ENCODE results near the gene GHRH.

GHRH gene

GRCh38 chr20:37238426-37238825, 23.2 kb downstream of the GHRH start:
- no peak for DNase-seq (ENCODE audit: low spot score)

GRCh38 chr20:37237656-37238055, 24.0 kb downstream of the GHRH start:
- no peak for DNase-seq (ENCODE audit: low spot score)

GRCh38 chr20:37236462-37236861, 25.2 kb downstream of the GHRH start:
- no peak for DNase-seq (ENCODE audit: low spot score)

GRCh38 chr20:37235065-37235464, 26.5 kb downstream of the GHRH start:
- DNase-seq (ENCODE audit: low spot score), result no peak

GRCh38 chr20:37234254-37234581, 27.4 kb downstream of the GHRH start:
- DNase-seq (ENCODE audit: low spot score), result no peak

GRCh38 chr20:37233548-37234253, 27.9 kb downstream of the GHRH start:
- DNase-seq (ENCODE audit: low spot score), result no peak

GRCh38 chr20:37231947-37232630, 29.5 kb downstream of the GHRH start:
- DNase-seq (ENCODE audit: low spot score), result no peak

GRCh38 chr20:37230200-37230599, 31.4 kb downstream of the GHRH start:
- no peak for DNase-seq (ENCODE audit: low spot score)

GRCh38 chr20:37229357-37229756, 32.3 kb downstream of the GHRH start:
- no peak for DNase-seq (ENCODE audit: low spot score)

GRCh38 chr20:37228656-37229055, 33.0 kb downstream of the GHRH start:
- DNase-seq (ENCODE audit: low spot score), result no peak

GRCh38 chr20:37228082-37228481, 33.5 kb downstream of the GHRH start:
- DNase-seq (ENCODE audit: low spot score), result no peak

GRCh38 chr20:37226889-37227288, 34.7 kb downstream of the GHRH start:
- DNase-seq (ENCODE audit: low spot score), result no peak

GRCh38 chr20:37225146-37225545, 36.5 kb downstream of the GHRH start:
- no peak for DNase-seq (ENCODE audit: low spot score)

GRCh38 chr20:37223053-37223452, 38.6 kb downstream of the GHRH start:
- no peak for DNase-seq (ENCODE audit: low spot score)

GRCh38 chr20:37222086-37222485, 39.5 kb downstream of the GHRH start:
- no peak for DNase-seq (ENCODE audit: low spot score)

GRCh38 chr20:37220731-37221130, 40.9 kb downstream of the GHRH start:
- no peak for DNase-seq (ENCODE audit: low spot score)

GRCh38 chr20:37219751-37220668, 41.6 kb downstream of the GHRH start:
- no peak for DNase-seq (ENCODE audit: low spot score)

GRCh38 chr20:37218976-37219375, 42.6 kb downstream of the GHRH start:
- no peak for DNase-seq (ENCODE audit: low spot score)

GRCh38 chr20:37218441-37218840, 43.2 kb downstream of the GHRH start:
- no peak for DNase-seq (ENCODE audit: low spot score)

- DNase-seq (ENCODE audit: low spot score), result no peak
Measured at GRCh38 chr20:37209661-37210314, 51.8 kb downstream of the GHRH start.

- no peak for DNase-seq (ENCODE audit: low spot score)
Measured at GRCh38 chr20:37209193-37209592, 52.4 kb downstream of the GHRH start.

GRCh38 chr20:37207171-37207570, 54.4 kb downstream of the GHRH start:
- DNase-seq (ENCODE audit: low spot score), result no peak
